K562 (cell line): ENCODE data around the gene PUM1. TPM values are rescaled to one million over a fixed set of nuclear protein-coding genes. Genes with fewer than 3 reads are reported as not detected.

ENCODE experiments used
- ATAC-seq: fragments of 200-7000 bp; cut with Tn5 transposase; 3 replicates; pipeline ENCODE4 v1.9.1; 2020; ENCODE audit warnings: moderate library complexity
- BruUV-seq: library from RNA; stranded (reverse); fragments of 400-500 nt; replicated peaks from 2 replicates; lab custom pipeline; 2021; lab: Mats Ljungman, UMichigan
- CTCF ChIA-PET: fragments of 300-600 bp; formaldehyde crosslinking; extraction: SDS; loops from one replicate; lab custom pipeline; 2021; ENCODE audit warnings: low intra/inter-chr PET ratio; lab: Yijun Ruan, JAX
- POLR2A ChIA-PET: fragments of 300-600, 350-650 bp; sonication (Branson Sonifier 250); formaldehyde crosslinking; extraction: SDS; loops from one replicate; lab custom pipeline; 2021; ENCODE audit warnings: antibody characterized with exemption, inconsistent platforms; lab: Yijun Ruan, JAX
- DNase-seq, 4 experiments: peaks; one replicate each; pipeline versions ENCODE4 v3.0.0 to v3.0.0-alpha.2; 2011 to 2018; ENCODE audit warnings: low spot score in 3 of 4, mixed read lengths in 3 of 4; ENCODE audit errors: extremely low read depth in 1 of 4
- FAIRE-seq: peaks from 2 replicates; lab custom pipeline; 2011; peaks lifted over from hg19 to GRCh38; lab: Jason Lieb, UNC
- H2AFZ ChIP-seq: 2 replicates; pipeline ENCODE4 v1.6.0; 2011; ENCODE audit warnings: low read depth, low read length, control low read depth, inconsistent platforms
- H3K27ac ChIP-seq: fragments of 200-600 bp; 3 replicates; pipeline ENCODE4 v1.8.0; 2011; ENCODE audit warnings: low read depth, mild to moderate bottlenecking, control low read depth, inconsistent platforms, low read length, moderate library complexity, mixed read lengths; ENCODE audit errors: extremely low read depth
- H3K27me3 ChIP-seq, 2 experiments: fragments of 300-600 bp in 1 of 2; 2 replicates in 1 of 2; 3 replicates in 1 of 2; pipeline versions ENCODE4 v1.6.0 to v1.8.0; 2011; ENCODE audit warnings: inconsistent platforms in 2 of 2, low read length in 2 of 2, mild to moderate bottlenecking in 1 of 2, mixed read lengths in 1 of 2, moderate library complexity in 1 of 2; ENCODE audit not compliant: control insufficient read depth in 2 of 2, insufficient read depth in 2 of 2
- H3K36me3 ChIP-seq: fragments of 300-600 bp; 3 replicates; pipeline ENCODE4 v1.8.0; 2011; ENCODE audit warnings: mild to moderate bottlenecking, low read length, inconsistent platforms; ENCODE audit not compliant: control insufficient read depth, insufficient read depth
- H3K4me1 ChIP-seq, 2 experiments: fragments of 200-600 bp in 1 of 2; replicated peaks in 1 of 2; 2 replicates in 1 of 2; 3 replicates in 1 of 2; pipeline versions ENCODE4 v1.5.1 to v1.8.0; 2011; ENCODE audit warnings: inconsistent platforms in 2 of 2, low read length in 2 of 2, mild to moderate bottlenecking in 1 of 2, mixed read lengths in 1 of 2, moderate library complexity in 1 of 2; ENCODE audit not compliant: control insufficient read depth in 2 of 2, insufficient read depth in 2 of 2
- H3K4me2 ChIP-seq: 2 replicates; pipeline ENCODE4 v1.6.1; 2011; ENCODE audit warnings: low read length, control low read depth, inconsistent platforms, mixed read lengths; ENCODE audit not compliant: insufficient read depth
- H3K4me3 ChIP-seq: fragments of 200-600 bp; sonication (generic), shearing (Covaris generic); 2 replicates; pipeline ENCODE4 v1.5.1; 2016; ENCODE audit warnings: control low read depth, inconsistent platforms
- H3K79me2 ChIP-seq: fragments of 200-600 bp; 3 replicates; pipeline ENCODE4 v1.8.0; 2011; ENCODE audit warnings: low read length, inconsistent platforms; ENCODE audit not compliant: control insufficient read depth, insufficient read depth
- H3K9ac ChIP-seq, 2 experiments: 2 replicates each; pipeline versions ENCODE4 v1.6.0 to v1.6.1; 2011; ENCODE audit warnings: low read depth in 2 of 2, low read length in 2 of 2, control low read depth in 1 of 2, inconsistent platforms in 1 of 2, mild to moderate bottlenecking in 1 of 2, mixed read lengths in 1 of 2; ENCODE audit not compliant: insufficient read depth in 1 of 2
- H3K9me1 ChIP-seq: one replicate; pipeline ENCODE4 v1.6.0; 2011; ENCODE audit warnings: inconsistent platforms, mild to moderate bottlenecking, low read length, moderate library complexity; ENCODE audit not compliant: control insufficient read depth, insufficient read depth
- H3K9me3 ChIP-seq: replicated peaks from 2 replicates; pipeline ENCODE4 v1.5.1; 2011; ENCODE audit warnings: low read depth, low read length, inconsistent platforms; ENCODE audit not compliant: control insufficient read depth, insufficient read depth
- H4K20me1 ChIP-seq: replicated peaks from 2 replicates; pipeline ENCODE4 v1.6.1; 2011; ENCODE audit warnings: low read length, inconsistent platforms, mixed read lengths; ENCODE audit not compliant: control insufficient read depth, insufficient read depth
- CTBP1 ChIP-seq: fragments of 450-650 bp; IDR thresholded peaks from 2 replicates; pipeline ENCODE4 v1.6.1; 2016; ENCODE audit warnings: borderline replicate concordance
- CTCFL ChIP-seq: IDR thresholded peaks from 2 replicates; pipeline ENCODE4 v1.6.1; 2011; ENCODE audit warnings: borderline replicate concordance, low read depth, mild to moderate bottlenecking, moderate library complexity, low read length; ENCODE audit not compliant: insufficient read depth, poor library complexity, severe bottlenecking
- ELF1 ChIP-seq: fragments of 200-800 bp; sonication (Bioruptor generic); IDR thresholded peaks from 2 replicates; pipeline ENCODE4 v1.6.1; 2016; ENCODE audit warnings: missing genetic modification characterization, missing compliant biosample characterization
- ETV1 ChIP-seq: fragments of 450-650 bp; conservative IDR thresholded peaks from 2 replicates; pipeline ENCODE4 v1.6.1; 2016; ENCODE audit warnings: missing genetic modification characterization, control low read depth, low read depth, missing compliant biosample characterization
- GABPA ChIP-seq: fragments of 200-800 bp; sonication (Bioruptor generic); conservative IDR thresholded peaks from 2 replicates; pipeline ENCODE4 v1.6.1; 2016; ENCODE audit warnings: low read depth, missing genetic modification characterization, missing compliant biosample characterization
- KHSRP ChIP-seq: fragments of 450-650 bp; IDR thresholded peaks from 2 replicates; pipeline ENCODE4 v1.6.1; 2017
- MYC ChIP-seq, 2 experiments: fragments of 250-450 bp in 1 of 2; sonication (Bioruptor Pico) in 1 of 2; IDR thresholded peaks; 2 replicates each; pipeline versions ENCODE4 v1.5.1 to v1.6.1; 2012 to 2021; ENCODE audit warnings: low read depth in 2 of 2, borderline replicate concordance in 1 of 2, improper control_type of control experiment in 1 of 2, low read length in 1 of 2, mild to moderate bottlenecking in 1 of 2, moderate library complexity in 1 of 2
- NCOA1 ChIP-seq: fragments of 450-650 bp; IDR thresholded peaks from 2 replicates; pipeline ENCODE4 v1.6.1; 2016; ENCODE audit warnings: low read depth
- NFRKB ChIP-seq: fragments of 450-650 bp; IDR thresholded peaks from 2 replicates; pipeline ENCODE4 v1.6.1; 2016; ENCODE audit warnings: low read depth
- NR1H2 ChIP-seq: sonication (generic); formaldehyde crosslinking; IDR thresholded peaks from 2 replicates; pipeline ENCODE4 v1.4.0; 2020; ENCODE audit warnings: mild to moderate bottlenecking, missing genetic modification reagents
- TEAD4 ChIP-seq, 2 experiments: sonication (generic) in 1 of 2; formaldehyde crosslinking in 1 of 2; IDR thresholded peaks; 2 replicates each; pipeline versions ENCODE4 v1.6.1 to v1.8.0; 2012 to 2022; ENCODE audit warnings: borderline replicate concordance in 1 of 2, inconsistent platforms in 1 of 2, low read length in 1 of 2, mild to moderate bottlenecking in 1 of 2, missing genetic modification reagents in 1 of 2
- ZNF140 ChIP-seq: fragments of 250-450 bp; sonication (Bioruptor Pico); IDR thresholded peaks from 2 replicates; pipeline ENCODE4 v1.8.0; 2021; ENCODE audit warnings: moderate library complexity, mild to moderate bottlenecking, inconsistent platforms
- WGBS: fragments of 100-300 bp; shearing (Covaris generic); methylation state at CpG from one replicate; pipeline ENCODE4 v1.1.6; 2016; ENCODE audit warnings: low coverage, mixed read lengths; ENCODE audit not compliant: insufficient coverage; ENCODE audit errors: missing lambda C conversion rate; 5-methylcytosine and 5-hydroxymethylcytosine counted together
- in situ Hi-C: fragments of 300-500 bp; cut with MboI; formaldehyde crosslinking; loops from 4 replicates; pipeline ENCODE4 v1.15.0; 2018; ENCODE audit warnings: inconsistent platforms, mixed read lengths
- intact Hi-C: fragments of 100-400 bp; cut with micrococcal nuclease; formaldehyde crosslinking; loops from 2 replicates; pipeline ENCODE4 v1.14.2; 2022
- polyA plus RNA-seq, 8 experiments: library from polyadenylated mRNA; depleted of rRNA in 4 of 8; stranded (reverse) in 5 of 8; unstranded in 3 of 8; fragments of >200 nt; fragmentation: Nextera tagmentation in 2 of 8; fragmentation: Illumina TruSeq in 1 of 8; extraction: Ambion mirVana in 2 of 8; extraction: Trizol in 1 of 8; gene quantifications; 2 replicates each; pipeline versions ENCODE4 v1.2.1 to v1.2.3, GENCODE V29; 2011 to 2014; ENCODE audit warnings: inconsistent platforms in 1 of 8, missing spikeins in 1 of 8
- total RNA-seq, 7 experiments: library from RNA; depleted of rRNA in 6 of 7; stranded (reverse); fragments of >200 nt in 6 of 7; fragmentation: Illumina TruSeq in 2 of 7; extraction: Trizol in 2 of 7; gene quantifications; 2 replicates each; pipeline versions ENCODE4 v1.2.1 to v1.2.3, GENCODE V29; 2011 to 2021; ENCODE audit warnings: low replicate concordance in 1 of 7
- TF ChIP-seq, protein P1 (sequence below): fragments of 250-450 bp; sonication (Bioruptor Pico); IDR thresholded peaks from 2 replicates; pipeline ENCODE4 v1.5.0; 2020; ENCODE audit warnings: mild to moderate bottlenecking
- TF ChIP-seq, protein P2 (sequence below): fragments of 250-450 bp; sonication (Bioruptor Pico); IDR thresholded peaks from 2 replicates; pipeline ENCODE4 v1.5.0; 2022; ENCODE audit warnings: mild to moderate bottlenecking

PUM1 gene
- total and polyA plus RNA-seq, 9 of the 15 experiments (the other 6 are each of a cell fraction or from before 2014, with no cell fraction given): 37.7 to 104 (median 55.7) TPM

DNA sequence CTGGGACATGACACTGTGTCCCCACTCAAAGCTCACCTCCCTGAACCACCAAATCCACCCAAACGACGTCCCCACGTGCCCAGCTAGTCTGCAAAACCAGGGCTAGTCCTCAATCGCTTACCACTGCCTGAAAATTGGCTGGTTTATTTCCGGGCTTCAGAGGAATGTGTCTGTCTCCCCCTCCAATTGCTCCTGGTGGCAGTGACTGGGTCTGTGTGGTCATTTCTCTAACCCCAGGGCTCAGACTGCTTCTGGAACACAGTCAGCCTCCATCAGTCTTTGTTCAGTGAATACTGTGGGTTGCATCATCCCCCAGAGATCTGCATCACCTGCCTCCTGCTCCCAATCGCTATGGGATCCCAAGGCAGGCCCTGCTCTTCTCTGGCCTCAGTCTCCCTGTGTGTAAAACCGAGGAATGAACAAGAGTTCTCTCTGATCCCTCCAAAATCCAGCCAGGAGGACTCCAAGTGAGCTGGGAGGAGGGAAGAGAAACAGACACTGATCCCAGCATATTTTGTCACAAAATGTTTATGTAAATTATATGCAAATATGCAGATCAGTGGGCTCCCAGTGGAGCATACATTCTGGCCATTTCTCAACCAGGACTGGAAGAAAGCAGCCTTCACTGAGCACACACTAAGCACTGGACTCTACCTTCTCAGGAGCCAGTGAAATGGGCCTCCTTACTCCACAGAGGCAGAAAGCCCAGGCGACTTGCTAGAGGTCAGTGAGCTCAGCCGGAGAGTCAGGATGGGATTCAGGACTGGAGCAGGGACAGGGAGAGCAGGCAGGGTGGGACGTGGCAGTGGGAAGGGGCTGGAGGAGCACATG is 177.8 kb downstream of the PUM1 start:
- H3K9me1 ChIP-seq: no peaks in the 10 kb centered on the region
- H3K9ac ChIP-seq: peak overlapping the region; percentile 43 to 85; a peak in 3 of 4 replicates
- no peaks in the 10 kb centered on the region for H3K36me3 ChIP-seq
- H3K4me3 ChIP-seq: no peak overlapping the region
- H2AFZ ChIP-seq: peak overlapping the region; percentile 22; the same call in 1 of the 2 replicates
- no peaks in the 10 kb centered on the region; the same call in 1 of the 2 replicates for H3K9me3 ChIP-seq
- in situ Hi-C loops: no loop called here
- 0 out of 3 replicates have a peak, but pooled peaks cover 4% of the 10 kb centered on the region for H3K79me2 ChIP-seq
- intact Hi-C loops: no loop called here
- peak overlapping the region; percentile 38; the same call in 2 of the 3 replicates for H3K27ac ChIP-seq
- DNase-seq: peak in 1 of 4 experiments; percentile 42
- H4K20me1 ChIP-seq: no peaks in the 10 kb centered on the region
- WGBS: 55% methylated on average over 10 of the region's 10 CpGs
- peak; percentile 83 for ATAC-seq
- peak; percentile 44 for FAIRE-seq
- BruUV-seq: no TSS peak
- POLR2A ChIA-PET: interaction anchor here (0.5 to 1.7 kb wide), 8 partner anchors 8 to 1774 kb away, joined by 3 to 8 read pairs (median 3); no protein-coding TSS in a partner anchor
- peak overlapping the region; percentile 49; the same call in 1 of the 2 replicates for H3K4me2 ChIP-seq
- no peaks in the 10 kb centered on the region for H3K27me3 ChIP-seq
- CTCF ChIA-PET: no interaction called here
- peaks cover 37 to 43% of the 10 kb centered on the region in 2 experiments for H3K4me1 ChIP-seq
- TF ChIP-seq ETV1 (tag): peak; percentile 61
- peak; percentile 88 for TF ChIP-seq MYC (IDR thresholded peaks at IDR 0.05; ENCODE audit: low read depth, low read length)
- no peak for TF ChIP-seq MYC (CRISPR knock-in tag; IDR thresholded peaks at IDR 0.05; ENCODE audit: borderline replicate concordance, low read depth)
- no peak for TF ChIP-seq ZNF140 (CRISPR knock-in tag)
- no peak for TF ChIP-seq NCOA1
- no peak for TF ChIP-seq ELF1 (tag)
- peak; percentile 88 for TF ChIP-seq CTBP1
- no peak for TF ChIP-seq NR1H2 (CRISPR knock-in tag)
- no peak for TF ChIP-seq KHSRP
- TF ChIP-seq TEAD4 (IDR thresholded peaks at IDR 0.05; ENCODE audit: low read length): peak; percentile 23; the same call in 1 of the 2 replicates
- 0 out of 2 replicates have a peak, but pooled peaks have one; percentile 59 for TF ChIP-seq TEAD4 (CRISPR knock-in tag; IDR thresholded peaks at IDR 0.05; ENCODE audit: borderline replicate concordance)
- TF ChIP-seq CTCFL: no peak
- peak; percentile 39; the same call in 1 of the 2 replicates for TF ChIP-seq GABPA
- TF ChIP-seq, protein P1, sequence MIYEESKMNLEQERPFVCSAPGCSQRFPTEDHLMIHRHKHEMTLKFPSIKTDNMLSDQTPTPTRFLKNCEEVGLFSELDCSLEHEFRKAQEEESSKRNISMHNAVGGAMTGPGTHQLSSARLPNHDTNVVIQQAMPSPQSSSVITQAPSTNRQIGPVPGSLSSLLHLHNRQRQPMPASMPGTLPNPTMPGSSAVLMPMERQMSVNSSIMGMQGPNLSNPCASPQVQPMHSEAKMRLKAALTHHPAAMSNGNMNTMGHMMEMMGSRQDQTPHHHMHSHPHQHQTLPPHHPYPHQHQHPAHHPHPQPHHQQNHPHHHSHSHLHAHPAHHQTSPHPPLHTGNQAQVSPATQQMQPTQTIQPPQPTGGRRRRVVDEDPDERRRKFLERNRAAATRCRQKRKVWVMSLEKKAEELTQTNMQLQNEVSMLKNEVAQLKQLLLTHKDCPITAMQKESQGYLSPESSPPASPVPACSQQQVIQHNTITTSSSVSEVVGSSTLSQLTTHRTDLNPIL (CRISPR knock-in tag): no peak
- 0 out of 2 replicates have a peak, but pooled peaks have one; percentile 47 for TF ChIP-seq NFRKB
- TF ChIP-seq, protein P2, sequence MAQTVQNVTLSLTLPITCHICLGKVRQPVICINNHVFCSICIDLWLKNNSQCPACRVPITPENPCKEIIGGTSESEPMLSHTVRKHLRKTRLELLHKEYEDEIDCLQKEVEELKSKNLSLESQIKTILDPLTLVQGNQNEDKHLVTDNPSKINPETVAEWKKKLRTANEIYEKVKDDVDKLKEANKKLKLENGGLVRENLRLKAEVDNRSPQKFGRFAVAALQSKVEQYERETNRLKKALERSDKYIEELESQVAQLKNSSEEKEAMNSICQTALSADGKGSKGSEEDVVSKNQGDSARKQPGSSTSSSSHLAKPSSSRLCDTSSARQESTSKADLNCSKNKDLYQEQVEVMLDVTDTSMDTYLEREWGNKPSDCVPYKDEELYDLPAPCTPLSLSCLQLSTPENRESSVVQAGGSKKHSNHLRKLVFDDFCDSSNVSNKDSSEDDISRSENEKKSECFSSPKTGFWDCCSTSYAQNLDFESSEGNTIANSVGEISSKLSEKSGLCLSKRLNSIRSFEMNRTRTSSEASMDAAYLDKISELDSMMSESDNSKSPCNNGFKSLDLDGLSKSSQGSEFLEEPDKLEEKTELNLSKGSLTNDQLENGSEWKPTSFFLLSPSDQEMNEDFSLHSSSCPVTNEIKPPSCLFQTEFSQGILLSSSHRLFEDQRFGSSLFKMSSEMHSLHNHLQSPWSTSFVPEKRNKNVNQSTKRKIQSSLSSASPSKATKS (CRISPR knock-in tag): no peak
